Esophagus mucosa (tissue), 1 donor: Measurements from ENCODE around the gene WFDC12. TPM values are rescaled to one million over a fixed set of nuclear protein-coding genes. Genes with fewer than 3 reads are reported as not detected.

Source experiments
- ATAC-seq: fragments of 200-7000 bp; cut with Tn5 transposase; one replicate; pipeline ENCODE4 v1.9.1; 2020
- total RNA-seq: library from RNA; stranded (reverse); gene quantifications from one replicate; pipeline ENCODE4 v1.2.4, GENCODE V29; 2023
- donor health status: DM: yes; HTN: yes; CAD: no.

The WFDC12 gene
- total RNA-seq, 1 donor from 2014 or later, result 5.1 TPM

DNA sequence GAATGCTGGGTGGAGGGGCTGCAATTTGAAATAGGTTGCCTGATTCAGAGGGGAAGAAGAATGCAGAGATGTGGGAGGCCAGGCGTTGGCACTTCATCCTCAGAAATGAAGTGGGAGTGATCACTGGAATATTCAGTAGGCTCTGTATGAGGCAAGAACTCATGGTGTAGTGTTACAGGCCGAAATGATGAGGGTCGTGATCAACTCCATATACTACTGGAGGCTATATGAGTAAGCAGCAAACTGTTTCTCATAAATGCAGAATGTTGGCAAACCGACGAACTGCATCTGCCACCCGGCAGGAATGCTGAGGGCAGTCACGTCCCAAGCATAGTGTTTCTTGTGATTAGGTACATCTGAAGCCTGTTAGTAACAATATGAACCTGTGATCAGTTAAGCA is 36.0 kb downstream of the WFDC12 start:
- peak; percentile 77 for ATAC-seq

GRCh38 chr20:45087814-45088213 is 36.5 kb downstream of the WFDC12 start:
- no peak for ATAC-seq

DNA sequence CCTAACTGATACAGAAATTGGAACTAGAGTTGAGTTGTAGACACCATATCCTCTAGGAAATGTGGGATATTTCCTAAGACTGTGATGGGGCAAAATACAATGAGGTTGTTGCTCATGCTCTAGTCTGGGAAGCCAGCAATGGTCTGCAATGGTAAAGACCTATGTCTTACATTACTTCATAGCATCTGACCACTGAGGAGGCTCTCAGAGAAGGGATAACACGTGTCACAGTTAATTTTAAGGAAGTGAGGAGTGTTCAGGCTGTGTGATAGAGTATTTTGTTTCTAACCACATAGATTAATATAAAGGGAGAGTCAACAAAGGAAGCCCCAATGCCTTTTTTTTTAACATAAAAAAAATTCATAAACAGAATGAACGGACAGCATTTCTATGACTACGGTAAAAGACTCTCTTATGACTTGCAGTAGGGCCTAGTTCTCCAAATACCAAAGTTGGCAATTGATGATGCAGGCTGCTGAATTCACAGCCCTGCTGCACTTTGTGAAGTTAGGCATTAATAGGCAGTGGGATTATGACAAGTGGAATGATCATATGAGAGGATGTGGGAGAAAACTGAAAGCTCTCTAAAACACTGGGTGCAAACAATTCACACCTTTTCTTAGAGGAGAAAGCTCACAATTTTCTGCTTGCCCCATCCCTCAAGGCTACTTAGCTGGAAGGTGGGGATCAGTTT is 37.0 kb downstream of the WFDC12 start:
- no peak for ATAC-seq

DNA sequence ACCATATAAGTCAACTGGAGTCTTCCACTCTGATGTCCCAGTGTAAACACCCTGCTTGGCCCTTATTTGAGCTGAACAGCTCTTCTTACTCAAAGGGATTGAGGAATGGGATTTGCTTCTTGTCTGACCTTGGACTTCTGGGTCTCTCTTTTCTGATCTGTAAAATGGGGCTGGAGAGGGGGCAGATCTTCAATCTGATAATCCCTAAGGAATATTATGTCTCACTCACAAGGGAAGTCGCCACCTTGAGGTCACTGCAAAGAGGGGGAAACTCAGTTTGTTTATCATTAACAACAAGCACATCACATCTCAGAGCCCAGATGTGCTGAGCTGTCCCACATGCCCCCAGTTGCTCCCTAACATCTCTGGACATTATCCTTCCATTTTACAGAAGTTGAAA is 38.4 kb downstream of the WFDC12 start:
- ATAC-seq, result no peak

- no peak for ATAC-seq
Observed at GRCh38 chr20:45085289-45085688, 39.0 kb downstream of the WFDC12 start.

DNA sequence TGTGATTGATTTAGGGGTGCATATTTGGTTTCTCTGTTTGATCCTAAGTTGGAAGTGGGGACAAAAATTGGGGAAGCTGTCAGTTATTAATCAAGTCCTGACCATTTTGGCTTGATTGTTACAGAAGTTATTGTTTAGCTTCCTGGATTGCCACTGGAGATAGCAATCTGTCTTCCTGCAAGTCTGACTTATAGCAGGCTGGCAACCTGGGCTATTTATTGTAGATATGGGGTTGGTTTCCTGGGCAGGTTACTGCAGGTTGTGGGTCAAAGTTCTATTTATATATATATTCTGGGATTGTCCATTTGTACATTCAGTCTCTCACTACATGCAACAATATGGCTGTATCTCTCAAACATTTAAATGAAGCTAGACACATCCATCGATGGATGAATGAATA is 41.1 kb downstream of the WFDC12 start:
- ATAC-seq, result no peak

- ATAC-seq, result no peak
Observed at GRCh38 chr20:45082468-45082867, 41.8 kb downstream of the WFDC12 start.

- ATAC-seq, result no peak
Observed at GRCh38 chr20:45080867-45081624, 43.2 kb downstream of the WFDC12 start.

DNA sequence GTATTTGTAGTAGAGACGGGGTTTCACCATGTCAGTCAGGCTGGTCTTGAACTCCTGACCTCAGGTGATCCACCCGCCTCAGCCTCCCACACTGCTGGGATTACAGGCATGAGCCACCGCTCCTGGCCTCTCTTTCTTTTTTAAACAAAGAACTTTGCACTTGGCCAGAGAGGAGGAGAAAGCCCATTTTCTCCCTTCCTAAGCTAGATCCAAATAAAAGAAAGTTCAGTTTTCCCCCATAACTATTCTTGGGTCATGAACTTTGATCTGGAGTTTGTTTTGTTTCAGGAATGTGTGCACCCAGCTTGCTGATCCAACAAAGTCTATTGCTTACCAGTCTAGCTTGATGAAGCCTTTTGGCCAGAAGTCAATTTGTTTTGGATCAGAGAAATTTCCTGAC is 46.7 kb downstream of the WFDC12 start:
- ATAC-seq, result no peak

Other genes starting within 250 kb of the WFDC12 start
- 158 TPM for gene YWHAB, start 238.8 kb downstream of the WFDC12 start, total RNA-seq
- 10.0 TPM for gene PABPC1L, start 214.4 kb downstream of the WFDC12 start, total RNA-seq
- 11.4 TPM for gene TOMM34, start 164.1 kb downstream of the WFDC12 start, total RNA-seq
- 15.8 TPM for gene STK4, start 158.0 kb downstream of the WFDC12 start, total RNA-seq
- gene KCNS1, start 23.3 kb downstream of the WFDC12 start, total RNA-seq, result 0.40 TPM
- 4.3 TPM for gene WFDC5, start 9.3 kb downstream of the WFDC12 start, total RNA-seq
- 1,694 TPM for gene PI3, start 50.4 kb upstream of the WFDC12 start, total RNA-seq
- gene SEMG1, start 82.6 kb upstream of the WFDC12 start, total RNA-seq, result not detected
- not detected for gene SEMG2, start 96.9 kb upstream of the WFDC12 start, total RNA-seq
- gene SLPI, start 130.1 kb upstream of the WFDC12 start, total RNA-seq, result 864 TPM
- gene RBPJL, start 182.4 kb upstream of the WFDC12 start, total RNA-seq, result not detected
- 0.16 TPM for gene MATN4, start 183.8 kb upstream of the WFDC12 start, total RNA-seq
- gene SDC4, start 224.0 kb upstream of the WFDC12 start, total RNA-seq, result 99.1 TPM
- 13.7 TPM for gene SYS1, start 238.7 kb upstream of the WFDC12 start, total RNA-seq